ENCODE data around the gene GOLGB1.

GOLGB1 gene

DNA sequence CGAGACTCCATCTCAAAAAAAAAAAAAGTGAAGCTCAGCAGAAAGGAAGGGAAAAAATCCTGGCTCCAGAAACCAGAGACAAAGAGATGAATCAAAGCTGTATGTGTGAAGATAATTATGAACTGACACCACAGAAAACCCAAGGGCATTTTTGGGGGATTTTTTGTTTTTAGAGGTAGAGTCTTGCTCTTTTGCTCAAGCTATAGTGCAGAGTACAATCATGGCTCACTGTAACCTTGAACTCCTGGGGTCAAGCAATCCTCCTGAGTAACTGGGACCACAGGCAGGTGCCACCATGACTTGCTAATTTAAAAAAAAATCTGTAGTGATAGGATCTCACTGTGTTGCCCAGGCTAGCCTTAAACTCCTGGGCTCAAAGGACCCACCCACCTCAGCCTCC, 111.6 kb downstream of the GOLGB1 start:
- DNase-seq (ENCODE audit: low read depth) = no peak

GRCh38 chr3:121630355-121630754, 119.2 kb downstream of the GOLGB1 start:
- no peak for DNase-seq (ENCODE audit: low read depth)

GRCh38 chr3:121629601-121630000, 119.9 kb downstream of the GOLGB1 start:
- DNase-seq (ENCODE audit: low read depth) = no peak

DNA sequence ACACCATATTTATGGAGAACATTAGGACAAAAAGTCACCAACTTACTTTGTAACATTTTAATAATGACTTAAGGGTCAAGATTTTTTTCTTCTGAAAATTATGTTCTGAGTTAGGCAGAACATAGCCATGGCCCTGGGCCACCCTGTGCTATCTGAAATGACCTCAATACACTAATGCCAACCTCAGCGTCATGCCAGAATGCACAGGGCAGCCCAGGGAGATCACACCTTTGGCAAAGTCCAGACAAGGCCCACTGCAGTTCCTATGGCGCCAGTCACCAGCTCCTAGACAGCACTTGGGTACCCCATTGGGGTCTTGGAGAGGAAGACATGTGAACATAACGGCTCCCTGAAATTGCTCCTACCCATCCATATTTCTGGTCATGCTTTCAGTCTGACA, 121.9 kb downstream of the GOLGB1 start:
- DNase-seq (ENCODE audit: low read depth) = no peak

GRCh38 chr3:121627211-121627610, 122.3 kb downstream of the GOLGB1 start:
- no peak for DNase-seq (ENCODE audit: low read depth)

- DNase-seq (ENCODE audit: low read depth) = no peak
These were observed 123.0 kb downstream of the GOLGB1 start for GRCh38 chr3:121626495-121626894.

DNA sequence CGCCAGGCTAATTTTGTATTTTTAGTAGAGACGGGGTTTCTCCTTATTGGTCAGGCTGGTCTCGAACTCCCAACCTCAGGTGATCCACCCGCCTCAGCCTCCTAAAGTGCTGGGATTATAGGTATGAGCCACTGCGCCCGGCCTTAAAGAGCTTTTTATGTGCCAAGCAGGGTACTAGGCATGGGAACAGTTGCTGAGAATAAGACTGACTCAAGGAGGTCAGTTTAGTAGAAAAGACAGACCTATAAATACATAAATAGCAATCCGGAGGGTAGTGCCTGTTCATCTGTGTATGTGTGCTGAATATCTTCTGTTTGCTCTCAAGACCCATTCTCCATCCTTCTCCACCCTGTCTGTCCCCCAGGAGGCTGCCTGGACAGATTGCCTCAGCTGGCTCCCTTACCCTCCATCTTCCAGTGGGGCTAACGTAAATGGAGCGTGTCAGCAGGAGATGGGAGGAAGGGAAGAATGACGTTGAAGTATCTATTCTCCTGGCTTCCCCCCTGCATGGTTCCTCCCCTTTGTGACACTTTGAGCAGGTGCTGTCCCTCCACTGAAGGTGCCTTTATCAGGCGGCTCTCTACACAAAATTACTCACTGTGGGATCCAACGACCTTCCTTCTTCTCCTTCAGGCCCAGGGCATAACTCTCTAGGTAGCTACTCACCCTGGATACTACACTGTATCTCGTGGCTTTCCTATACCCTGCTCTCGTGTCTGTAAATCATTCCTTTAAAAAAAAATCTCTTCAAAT, 125.2 kb downstream of the GOLGB1 start:
- DNase-seq (ENCODE audit: low read depth) = no peak

DNA sequence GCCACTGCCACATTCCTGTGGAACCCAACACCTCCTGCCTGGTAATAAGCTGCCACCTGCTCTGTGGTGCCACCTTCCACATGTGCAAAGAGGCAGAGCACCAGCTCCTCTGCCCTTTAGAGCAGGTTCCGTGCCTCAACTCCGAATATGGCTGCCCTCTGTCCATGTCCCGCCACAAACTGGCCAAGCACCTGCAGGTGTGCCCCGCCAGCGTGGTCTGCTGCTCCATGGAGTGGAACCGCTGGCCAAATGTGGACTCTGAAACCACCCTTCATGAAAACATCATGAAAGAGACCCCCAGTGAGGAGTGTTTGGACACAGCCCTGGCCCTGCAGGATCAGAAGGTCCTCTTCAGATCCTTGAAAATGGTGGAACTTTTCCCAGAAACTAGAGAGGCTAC, 128.1 kb downstream of the GOLGB1 start:
- DNase-seq (ENCODE audit: low read depth) = no peak

- no peak for DNase-seq (ENCODE audit: low read depth)
These were observed 129.8 kb downstream of the GOLGB1 start for GRCh38 chr3:121619691-121620090.

Data from fibroblast of the conjunctiva (primary cell).